Measurements from ENCODE around the gene NEB.

The NEB gene

DNA sequence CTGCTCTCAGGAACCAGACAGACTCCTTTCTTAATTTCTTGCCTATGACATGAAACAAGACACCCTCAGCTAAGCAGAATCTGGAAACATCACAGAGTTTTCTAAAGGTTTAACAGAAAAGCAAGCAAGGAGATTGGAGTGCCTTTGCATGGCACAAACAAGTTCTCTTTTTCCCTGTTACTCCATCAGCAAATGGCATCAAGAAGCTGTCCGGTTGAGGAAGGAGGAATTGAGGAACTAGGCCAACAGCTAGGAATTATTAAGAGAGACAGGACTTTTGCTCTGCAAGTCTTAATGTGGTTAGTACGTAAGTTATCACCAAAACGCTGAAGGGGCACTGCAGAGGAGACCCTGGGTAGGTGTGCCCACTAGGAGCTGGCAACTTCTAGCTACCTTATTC, 53.2 kb downstream of the NEB start:
- no peaks in the 10 kb centered on the region for H3K9me2 ChIP-seq (replicated peaks; ENCODE audit: insufficient read depth, low read length)
- H3K36me3 ChIP-seq (replicated peaks; ENCODE audit: insufficient read depth, low read length): no peaks in the 10 kb centered on the region
- H3K4me2 ChIP-seq (ENCODE audit: low read depth, low read length): no peak overlapping the region
- no peak overlapping the region for H3K27ac ChIP-seq (ENCODE audit: low read length)
- H3K4me1 ChIP-seq (ENCODE audit: low read length): no peaks in the 10 kb centered on the region
- no peak overlapping the region for H3K4me3 ChIP-seq (ENCODE audit: low read length)
- DNase-seq: no peak
- TF ChIP-seq, protein P1, sequence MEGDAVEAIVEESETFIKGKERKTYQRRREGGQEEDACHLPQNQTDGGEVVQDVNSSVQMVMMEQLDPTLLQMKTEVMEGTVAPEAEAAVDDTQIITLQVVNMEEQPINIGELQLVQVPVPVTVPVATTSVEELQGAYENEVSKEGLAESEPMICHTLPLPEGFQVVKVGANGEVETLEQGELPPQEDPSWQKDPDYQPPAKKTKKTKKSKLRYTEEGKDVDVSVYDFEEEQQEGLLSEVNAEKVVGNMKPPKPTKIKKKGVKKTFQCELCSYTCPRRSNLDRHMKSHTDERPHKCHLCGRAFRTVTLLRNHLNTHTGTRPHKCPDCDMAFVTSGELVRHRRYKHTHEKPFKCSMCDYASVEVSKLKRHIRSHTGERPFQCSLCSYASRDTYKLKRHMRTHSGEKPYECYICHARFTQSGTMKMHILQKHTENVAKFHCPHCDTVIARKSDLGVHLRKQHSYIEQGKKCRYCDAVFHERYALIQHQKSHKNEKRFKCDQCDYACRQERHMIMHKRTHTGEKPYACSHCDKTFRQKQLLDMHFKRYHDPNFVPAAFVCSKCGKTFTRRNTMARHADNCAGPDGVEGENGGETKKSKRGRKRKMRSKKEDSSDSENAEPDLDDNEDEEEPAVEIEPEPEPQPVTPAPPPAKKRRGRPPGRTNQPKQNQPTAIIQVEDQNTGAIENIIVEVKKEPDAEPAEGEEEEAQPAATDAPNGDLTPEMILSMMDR (IDR thresholded peaks at IDR 0.05; ENCODE audit: low read length): no peak
- TF ChIP-seq EZH2 (optimal IDR thresholded peaks at IDR 0.05; ENCODE audit: low read depth, low read length) (no peak), EZH2phosphoT487 (IDR thresholded peaks at IDR 0.05; ENCODE audit: low read length) (no peak)
- H2AFZ ChIP-seq (ENCODE audit: low read length): no peak overlapping the region
- no peaks in the 10 kb centered on the region for H3K27me3 ChIP-seq (replicated peaks; ENCODE audit: insufficient read depth, low read length)
- no peaks in the 10 kb centered on the region for H3F3A ChIP-seq (ENCODE audit: insufficient read depth, low read length)
- H3K9ac ChIP-seq (ENCODE audit: low read length): no peak overlapping the region
- no peaks in the 10 kb centered on the region for H3K9me3 ChIP-seq (replicated peaks; ENCODE audit: insufficient read depth, low read length)
- no peaks in the 10 kb centered on the region for H4K20me1 ChIP-seq (ENCODE audit: insufficient read depth, low read length)
- no peaks in the 10 kb centered on the region for H3K79me2 ChIP-seq (ENCODE audit: low read length)

GRCh38 chr2:151679994-151680393, 54.3 kb downstream of the NEB start:
- Histone ChIP-seq H3K9me3 (replicated peaks; ENCODE audit: insufficient read depth, low read length) (no peaks in the 10 kb centered on the region), H2AFZ (ENCODE audit: low read length) (no peak overlapping the region), H3K4me1 (ENCODE audit: low read length) (no peaks in the 10 kb centered on the region), H3K4me2 (ENCODE audit: low read depth, low read length) (no peak overlapping the region), H3K4me3 (ENCODE audit: low read length) (no peak overlapping the region), H3K9ac (ENCODE audit: low read length) (no peak overlapping the region), H4K20me1 (ENCODE audit: insufficient read depth, low read length) (no peaks in the 10 kb centered on the region), H3K9me2 (replicated peaks; ENCODE audit: insufficient read depth, low read length) (no peaks in the 10 kb centered on the region), H3K36me3 (replicated peaks; ENCODE audit: insufficient read depth, low read length) (no peaks in the 10 kb centered on the region), H3K27ac (ENCODE audit: low read length) (no peak overlapping the region), H3F3A (ENCODE audit: insufficient read depth, low read length) (no peaks in the 10 kb centered on the region), H3K79me2 (ENCODE audit: low read length) (no peaks in the 10 kb centered on the region), H3K27me3 (replicated peaks; ENCODE audit: insufficient read depth, low read length) (no peaks in the 10 kb centered on the region)
- DNase-seq: no peak
- TF ChIP-seq, protein P1 (IDR thresholded peaks at IDR 0.05; ENCODE audit: low read length): no peak
- TF ChIP-seq EZH2phosphoT487 (IDR thresholded peaks at IDR 0.05; ENCODE audit: low read length) (no peak), EZH2 (optimal IDR thresholded peaks at IDR 0.05; ENCODE audit: low read depth, low read length) (no peak)

DNA sequence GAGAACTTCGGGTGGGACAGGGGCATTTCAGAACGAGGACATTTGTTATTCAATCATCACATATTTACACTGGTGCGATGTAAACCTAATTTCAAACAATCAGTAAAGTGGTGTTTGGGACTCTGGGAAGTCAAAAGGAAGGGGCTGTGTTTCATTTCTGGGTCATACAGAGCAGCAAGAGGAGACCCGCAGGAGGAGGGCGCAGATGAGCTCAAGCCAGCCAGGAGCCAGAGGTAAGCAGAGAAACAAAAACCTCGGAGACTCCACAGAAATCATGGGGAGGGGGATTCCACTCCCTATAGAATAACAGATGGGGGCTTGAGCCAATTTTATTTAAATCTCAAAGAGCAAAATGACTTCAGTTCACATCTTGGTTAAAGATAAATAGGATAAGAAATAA, 55.4 kb downstream of the NEB start:
- Histone ChIP-seq H3K4me2 (ENCODE audit: low read depth, low read length) (no peak overlapping the region), H3F3A (ENCODE audit: insufficient read depth, low read length) (no peaks in the 10 kb centered on the region), H3K27ac (ENCODE audit: low read length) (no peak overlapping the region), H2AFZ (ENCODE audit: low read length) (no peak overlapping the region), H3K9me2 (replicated peaks; ENCODE audit: insufficient read depth, low read length) (no peaks in the 10 kb centered on the region), H3K4me3 (ENCODE audit: low read length) (no peak overlapping the region), H3K79me2 (ENCODE audit: low read length) (no peaks in the 10 kb centered on the region), H3K4me1 (ENCODE audit: low read length) (no peaks in the 10 kb centered on the region), H3K9ac (ENCODE audit: low read length) (no peak overlapping the region), H3K9me3 (replicated peaks; ENCODE audit: insufficient read depth, low read length) (no peaks in the 10 kb centered on the region), H3K36me3 (replicated peaks; ENCODE audit: insufficient read depth, low read length) (no peaks in the 10 kb centered on the region), H3K27me3 (replicated peaks; ENCODE audit: insufficient read depth, low read length) (no peaks in the 10 kb centered on the region), H4K20me1 (ENCODE audit: insufficient read depth, low read length) (no peaks in the 10 kb centered on the region)
- DNase-seq: no peak
- TF ChIP-seq EZH2phosphoT487 (IDR thresholded peaks at IDR 0.05; ENCODE audit: low read length): no peak
- TF ChIP-seq EZH2 (optimal IDR thresholded peaks at IDR 0.05; ENCODE audit: low read depth, low read length): no peak
- TF ChIP-seq, protein P1 (IDR thresholded peaks at IDR 0.05; ENCODE audit: low read length): no peak

Measured in MM.1S (cell line).